Testis (tissue), 3 donors: ENCODE results near the gene FAM234B. TPM values are rescaled to one million over a fixed set of nuclear protein-coding genes. Genes with fewer than 3 reads are reported as not detected.

Source experiments
- DNase-seq: peaks from one replicate; pipeline ENCODE4 v3.0.0-alpha.2; 2019
- H3K27ac ChIP-seq, 2 donors: fragments of 200-600 bp; sonication (generic); one replicate each; pipeline ENCODE4 v1.5.1; 2019
- H3K27me3 ChIP-seq: fragments of 200-600 bp; sonication (generic); one replicate; pipeline ENCODE4 v1.5.1; 2019
- H3K36me3 ChIP-seq: fragments of 200-600 bp; sonication (generic); one replicate; pipeline ENCODE4 v1.5.1; 2017; ENCODE audit warnings: low read depth; ENCODE audit errors: missing control alignments
- H3K4me1 ChIP-seq: fragments of 200-600 bp; sonication (generic); one replicate; pipeline ENCODE4 v1.5.1; 2019
- H3K4me3 ChIP-seq, 2 donors: fragments of 200-600 bp; sonication (generic); one replicate each; pipeline ENCODE4 v1.5.1; 2017 to 2019
- H3K9me3 ChIP-seq: fragments of 200-600 bp; sonication (generic); one replicate; pipeline ENCODE4 v1.5.1; 2017
- CTCF ChIP-seq, 3 experiments: fragments of 450-650 bp in 2 of 3; fragments of 200-600 bp in 1 of 3; sonication (generic) in 1 of 3; IDR thresholded peaks; one replicate each; pipeline ENCODE4 v1.5.1; 2016 to 2019; ENCODE audit warnings: antibody characterized with exemption in 3 of 3, mild to moderate bottlenecking in 2 of 3, moderate library complexity in 1 of 3
- POLR2A ChIP-seq: fragments of 450-650 bp; IDR thresholded peaks from one replicate; pipeline ENCODE4 v1.6.1; 2017; ENCODE audit warnings: antibody characterized with exemption, mild to moderate bottlenecking, moderate library complexity
- WGBS, 2 donors: methylation state at CpG; one replicate each; pipeline ENCODE4 v1.1.5; 2018; 5-methylcytosine and 5-hydroxymethylcytosine counted together
- intact Hi-C: fragments of 100-400 bp; cut with DNase I; formaldehyde crosslinking; loops from one replicate; pipeline ENCODE4 v1.15.1; 2023; ENCODE audit warnings: low total_unique reads
- polyA plus RNA-seq: library from polyadenylated mRNA; stranded (reverse); fragments of 350-450 nt; fragmentation: Illumina TruSeq; extraction: RNeasy Lipid Tissue Mini Kit (QIAGEN cat#74804); gene quantifications from one replicate; pipeline ENCODE4 v1.2.3, GENCODE V29; 2014; ENCODE audit warnings: low read depth, low replicate concordance; ENCODE audit not compliant: insufficient read depth
- total RNA-seq, 2 donors: library from RNA; depleted of rRNA; stranded (reverse); fragments of >200 nt; gene quantifications; one replicate each; pipeline ENCODE4 v1.2.3, GENCODE V29; 2016

Gene FAM234B
- total and polyA plus RNA-seq, 3 donors from 2014 or later: 11.0 to 13.2 (median 13.0) TPM

DNA sequence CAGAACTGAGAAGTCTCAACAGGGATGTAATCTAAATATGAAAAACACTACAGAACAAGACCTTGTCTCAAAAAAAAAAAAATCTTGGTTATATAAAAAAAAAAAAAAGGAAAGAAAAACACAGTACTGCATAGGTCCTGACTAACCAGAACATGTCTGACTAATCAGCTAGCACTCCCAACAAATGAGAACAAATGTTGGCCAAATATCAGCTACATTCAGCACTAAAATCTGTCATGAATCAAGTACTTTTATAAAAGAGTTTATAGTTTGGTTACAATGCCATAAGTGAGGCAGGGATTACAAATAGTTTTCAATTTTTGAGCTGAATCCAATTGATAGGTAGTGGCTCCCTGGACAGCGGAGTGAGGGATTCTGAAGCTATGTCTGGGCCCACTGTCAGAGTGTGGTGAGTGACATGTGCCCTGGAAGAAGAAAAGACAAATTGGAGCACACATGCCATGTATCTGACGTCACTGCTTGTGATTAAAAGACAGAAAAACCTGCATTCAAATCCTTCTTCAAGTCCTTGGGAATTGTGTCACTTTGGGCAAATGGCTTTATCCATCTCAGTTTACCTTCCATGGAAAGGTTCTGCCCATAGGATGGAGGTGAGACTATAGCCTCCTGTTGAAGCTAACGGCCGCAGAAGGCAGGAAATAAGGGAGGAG, 5.6 kb upstream of the FAM234B start:
- WGBS, 2 donors: 82% methylated on average over 4 of the region's 4 CpGs
- intact Hi-C loops: no loop called here
- H3K9me3 ChIP-seq: no peaks in the 10 kb centered on the region

DNA sequence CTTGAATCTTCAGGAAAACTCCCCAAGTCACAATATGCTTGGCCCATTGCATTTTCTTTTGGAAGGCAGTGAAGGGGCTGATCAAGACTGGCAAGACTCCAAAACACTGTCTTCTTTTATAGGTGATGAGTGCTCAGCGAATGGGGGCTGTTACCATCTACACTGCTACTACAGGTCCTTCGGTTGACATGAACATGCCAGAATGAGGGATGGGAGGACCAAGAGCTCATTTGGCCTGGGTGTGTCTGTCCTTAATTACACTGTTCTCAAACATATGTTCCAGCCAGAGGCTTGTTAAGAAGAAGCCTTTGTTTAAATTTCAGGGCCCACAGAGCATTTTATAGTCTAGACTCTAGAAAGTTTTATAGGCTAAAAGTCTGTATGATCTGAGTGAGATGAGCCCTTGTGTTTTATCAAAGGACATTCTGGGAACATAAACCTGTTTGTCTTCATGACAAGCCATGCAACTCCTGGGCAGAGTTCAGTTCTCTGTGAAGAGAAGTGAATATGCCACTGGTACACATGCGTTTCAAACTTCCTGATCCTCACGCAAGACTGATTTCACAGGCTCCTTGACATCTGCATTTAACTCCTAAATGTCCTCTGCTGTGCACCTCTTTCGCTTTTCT, 4.7 kb upstream of the FAM234B start:
- no peak for DNase-seq
- no peak for TF ChIP-seq CTCF (IDR thresholded peaks at IDR 0.05)
- TF ChIP-seq POLR2A: no peak
- no peaks in the 10 kb centered on the region for H3K36me3 ChIP-seq
- no peaks in the 10 kb centered on the region for H3K4me1 ChIP-seq
- intact Hi-C loops: no loop called here
- no peak overlapping the region for H3K27ac ChIP-seq
- no peaks in the 10 kb centered on the region for H3K9me3 ChIP-seq
- WGBS, 2 donors: 70 to 79% methylated on average over 5 of the region's 5 CpGs
- no peaks in the 10 kb centered on the region for H3K27me3 ChIP-seq
- H3K4me3 ChIP-seq: no peak overlapping the region

More for the DNA sequence above, 5.6 kb upstream of the FAM234B start:
- Histone ChIP-seq H3K36me3 (no peaks in the 10 kb centered on the region), H3K27me3 (no peaks in the 10 kb centered on the region), H3K27ac (no peak overlapping the region), H3K4me1 (no peaks in the 10 kb centered on the region), H3K4me3 (no peak overlapping the region)
- TF ChIP-seq POLR2A (no peak), CTCF (IDR thresholded peaks at IDR 0.05) (no peak)
- DNase-seq: no peak

GRCh38 chr12:13041224-13041623, 3.0 kb upstream of the FAM234B start:
- Histone ChIP-seq H3K27ac (no peak overlapping the region), H3K9me3 (no peaks in the 10 kb centered on the region), H3K4me1 (no peaks in the 10 kb centered on the region), H3K36me3 (no peaks in the 10 kb centered on the region), H3K4me3 (no peak overlapping the region), H3K27me3 (no peaks in the 10 kb centered on the region)
- no peak for DNase-seq
- intact Hi-C loops: no loop called here
- WGBS, 2 donors: 94 to 95% methylated on average over 2 of the region's 2 CpGs
- TF ChIP-seq CTCF (IDR thresholded peaks at IDR 0.05): no peak

- no peak for DNase-seq
- intact Hi-C loops: no loop called here
- Histone ChIP-seq H3K4me1 (no peaks in the 10 kb centered on the region), H3K27ac (no peak overlapping the region), H3K9me3 (no peaks in the 10 kb centered on the region), H3K27me3 (no peaks in the 10 kb centered on the region), H3K36me3 (no peaks in the 10 kb centered on the region), H3K4me3 (no peak overlapping the region)
- WGBS, 2 donors: 61 to 67% methylated on average over 4 of the region's 4 CpGs
- no peak for TF ChIP-seq CTCF (IDR thresholded peaks at IDR 0.05)
- TF ChIP-seq POLR2A: no peak
Measured at GRCh38 chr12:13042666-13043230, 1.4 kb upstream of the FAM234B start.
